Astrocyte of the cerebellum (primary cell): Measurements from ENCODE around the gene C6orf62.

ENCODE experiments used
- DNase-seq: peaks from one replicate; pipeline ENCODE4 v3.0.0-alpha.2; 2011; ENCODE audit warnings: low read depth
- H3K4me3 ChIP-seq: 2 replicates; pipeline ENCODE4 v1.5.1; 2011; ENCODE audit warnings: mild to moderate bottlenecking, low read depth, low read length, moderate library complexity
- CTCF ChIP-seq: IDR thresholded peaks from 2 replicates; pipeline ENCODE4 v1.5.1; 2012; ENCODE audit warnings: low read length, low read depth, moderate library complexity, mild to moderate bottlenecking; ENCODE audit errors: missing control alignments
- in situ Hi-C: cut with HindIII; loops from 2 replicates; pipeline ENCODE4 v1.10.0; 2017; ENCODE audit warnings: low sequenced_read_pairs

C6orf62 gene

DNA sequence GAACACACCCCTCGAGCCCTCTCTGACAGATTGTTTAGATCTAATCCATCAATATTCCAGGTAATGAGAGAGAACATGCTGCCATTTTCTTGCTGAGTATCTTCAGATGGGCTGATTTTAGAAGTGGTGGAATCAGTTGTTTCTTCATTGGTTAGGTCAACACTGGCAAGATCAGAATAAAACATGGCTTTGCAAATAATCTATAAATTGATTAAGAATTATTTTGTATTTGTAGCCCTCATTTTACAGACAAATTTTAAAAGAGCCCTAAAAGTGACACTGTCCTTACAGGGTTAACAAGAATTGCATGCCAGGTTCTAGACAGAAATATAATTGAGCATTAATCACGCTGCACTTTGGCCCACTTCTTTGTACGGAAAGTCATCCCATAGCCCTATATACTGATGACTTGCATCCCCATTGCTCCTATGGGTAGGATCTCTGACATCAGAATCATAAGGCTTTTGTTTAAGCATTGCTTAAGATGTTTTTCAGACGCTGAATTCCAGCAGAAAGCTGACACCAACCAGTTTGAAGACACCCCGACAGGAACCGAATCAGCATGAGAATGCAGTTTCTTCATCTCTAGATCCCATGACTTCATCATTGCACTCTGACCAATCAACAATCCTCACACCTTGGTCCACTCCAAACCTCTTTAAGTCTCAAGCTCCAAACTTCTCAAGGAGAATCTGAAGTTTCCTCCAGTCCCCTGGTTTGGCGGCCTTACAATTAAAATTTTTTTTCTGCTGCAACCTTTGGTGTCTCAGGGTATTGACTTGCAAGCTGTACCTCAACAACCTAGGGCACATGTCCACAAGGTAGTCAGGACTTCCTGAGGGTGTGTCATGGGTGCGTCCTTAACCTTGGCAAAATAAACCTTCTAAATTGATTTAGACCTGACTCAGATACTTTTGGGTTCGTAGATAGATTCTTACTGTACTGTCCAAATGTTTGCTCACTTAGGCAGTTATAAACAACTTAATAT is 60.1 kb downstream of the C6orf62 start:
- no peak for TF ChIP-seq CTCF
- H3K4me3 ChIP-seq, result no peak overlapping the region
- DNase-seq, result no peak
- in situ Hi-C loops, result no loop called here

GRCh38 chr6:24655215-24655614 is 63.7 kb downstream of the C6orf62 start:
- no peak for DNase-seq
- no peak for TF ChIP-seq CTCF
- in situ Hi-C loops, result no loop called here
- H3K4me3 ChIP-seq, result no peak overlapping the region
